ENCODE data around the gene SMIM24.

Gene SMIM24

GRCh38 chr19:3463714-3464586 lies 16.4 kb downstream of the SMIM24 start:
- TF ChIP-seq CTCF (IDR thresholded peaks at IDR 0.05; ENCODE audit: insufficient read depth, low read depth, low read length, missing control alignments): no peak
- H3K4me3 ChIP-seq (ENCODE audit: low read length): no peak overlapping the region
- DNase-seq (ENCODE audit: low read depth): no peak

- no peak overlapping the region for H3K4me3 ChIP-seq (ENCODE audit: low read length)
- TF ChIP-seq CTCF (IDR thresholded peaks at IDR 0.05; ENCODE audit: insufficient read depth, low read depth, low read length, missing control alignments): no peak
- DNase-seq (ENCODE audit: low read depth): no peak
Measured at GRCh38 chr19:3462991-3463713, 17.2 kb downstream of the SMIM24 start.

DNA sequence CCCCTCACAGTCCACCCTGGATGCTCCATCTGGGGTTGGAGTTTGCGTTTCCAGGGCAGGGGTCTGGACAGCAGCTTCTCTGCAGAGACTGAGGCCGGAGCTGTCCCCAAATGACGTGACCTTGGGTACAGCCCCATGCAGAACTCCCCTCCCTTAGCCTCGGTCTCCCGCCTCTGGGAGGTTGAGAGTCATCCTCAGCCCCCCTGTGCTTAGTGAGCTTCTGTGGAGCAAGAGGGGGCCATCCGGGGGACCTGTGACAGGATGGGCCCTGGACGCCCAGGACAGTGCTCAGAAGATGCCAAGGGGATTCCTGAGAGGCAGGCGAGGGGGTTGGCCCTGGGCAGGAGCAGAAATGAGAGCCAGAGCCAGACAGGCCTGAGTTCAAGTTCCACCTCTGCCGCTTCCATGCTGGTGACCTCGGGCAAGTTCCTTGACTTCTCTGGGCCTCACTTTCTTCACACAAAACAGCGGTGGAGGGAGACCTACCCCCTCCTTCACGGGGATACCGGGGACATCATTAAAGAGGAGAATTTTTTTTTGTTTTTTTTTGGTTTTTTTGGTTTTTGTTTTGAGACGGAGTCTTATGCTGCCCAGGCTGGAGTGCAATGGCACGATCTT lies 20.3 kb downstream of the SMIM24 start:
- TF ChIP-seq CTCF (IDR thresholded peaks at IDR 0.05; ENCODE audit: insufficient read depth, low read depth, low read length, missing control alignments): no peak
- no peak overlapping the region for H3K4me3 ChIP-seq (ENCODE audit: low read length)
- DNase-seq (ENCODE audit: low read depth): no peak

DNA sequence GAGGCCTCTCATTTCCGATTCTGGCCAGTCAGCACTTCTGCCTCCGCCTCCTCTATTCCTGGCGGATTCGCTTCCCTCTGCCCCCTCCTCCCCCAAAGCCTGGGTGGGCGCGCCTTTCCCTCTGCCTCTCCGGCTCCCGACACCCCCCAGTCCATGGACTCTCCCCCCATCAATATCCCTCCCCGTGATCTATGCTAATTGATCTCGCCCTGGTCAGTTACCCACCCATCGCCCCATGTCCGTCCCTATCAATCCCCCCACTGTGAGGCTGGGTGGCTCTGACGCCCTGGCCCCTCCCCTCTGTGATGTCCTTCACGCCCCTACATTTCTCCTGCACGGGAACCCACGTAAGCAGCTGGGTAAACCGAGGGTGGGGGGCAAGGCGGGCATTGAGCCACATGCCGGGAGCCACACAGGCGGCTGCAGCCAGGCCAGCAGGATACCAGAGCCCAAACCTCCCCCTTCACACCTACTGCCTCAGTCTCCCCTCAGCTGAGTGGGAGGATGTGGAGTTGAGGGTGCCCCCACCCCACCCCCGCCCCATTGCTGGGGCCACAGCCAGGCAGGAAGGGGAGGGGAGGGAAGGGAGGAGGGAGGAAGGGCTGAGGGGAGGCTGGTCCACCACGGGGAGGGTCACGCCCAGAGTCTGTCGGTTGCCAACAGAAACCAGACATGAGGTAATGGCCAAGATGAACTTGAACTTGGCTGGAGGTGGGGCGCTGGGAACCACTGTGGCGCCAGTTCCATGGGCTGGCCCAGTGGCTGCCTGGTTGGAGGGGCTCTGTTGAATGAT lies 21.0 kb downstream of the SMIM24 start:
- no peak for DNase-seq (ENCODE audit: low read depth)
- H3K4me3 ChIP-seq (ENCODE audit: low read length): no peak overlapping the region
- no peak for TF ChIP-seq CTCF (IDR thresholded peaks at IDR 0.05; ENCODE audit: insufficient read depth, low read depth, low read length, missing control alignments)

GRCh38 chr19:3458229-3459088 lies 21.9 kb downstream of the SMIM24 start:
- TF ChIP-seq CTCF (IDR thresholded peaks at IDR 0.05; ENCODE audit: insufficient read depth, low read depth, low read length, missing control alignments): no peak
- DNase-seq (ENCODE audit: low read depth): no peak
- no peak overlapping the region for H3K4me3 ChIP-seq (ENCODE audit: low read length)

Measured in epithelial cell of esophagus (primary cell).